HG03139 (cell line): ENCODE results near the gene DIP2C.
"Not testable (repeated sequence)": the region's sequence is repeated elsewhere in the genome, so short reads cannot be mapped to it uniquely, and the experiment has no call there.

Experiments used
- ATAC-seq: cut with Tn5 transposase; IDR thresholded peaks from one replicate; pipeline ENCODE4 v1.9.1; 2021; ENCODE audit not compliant: unreplicated experiment

DIP2C gene

DNA sequence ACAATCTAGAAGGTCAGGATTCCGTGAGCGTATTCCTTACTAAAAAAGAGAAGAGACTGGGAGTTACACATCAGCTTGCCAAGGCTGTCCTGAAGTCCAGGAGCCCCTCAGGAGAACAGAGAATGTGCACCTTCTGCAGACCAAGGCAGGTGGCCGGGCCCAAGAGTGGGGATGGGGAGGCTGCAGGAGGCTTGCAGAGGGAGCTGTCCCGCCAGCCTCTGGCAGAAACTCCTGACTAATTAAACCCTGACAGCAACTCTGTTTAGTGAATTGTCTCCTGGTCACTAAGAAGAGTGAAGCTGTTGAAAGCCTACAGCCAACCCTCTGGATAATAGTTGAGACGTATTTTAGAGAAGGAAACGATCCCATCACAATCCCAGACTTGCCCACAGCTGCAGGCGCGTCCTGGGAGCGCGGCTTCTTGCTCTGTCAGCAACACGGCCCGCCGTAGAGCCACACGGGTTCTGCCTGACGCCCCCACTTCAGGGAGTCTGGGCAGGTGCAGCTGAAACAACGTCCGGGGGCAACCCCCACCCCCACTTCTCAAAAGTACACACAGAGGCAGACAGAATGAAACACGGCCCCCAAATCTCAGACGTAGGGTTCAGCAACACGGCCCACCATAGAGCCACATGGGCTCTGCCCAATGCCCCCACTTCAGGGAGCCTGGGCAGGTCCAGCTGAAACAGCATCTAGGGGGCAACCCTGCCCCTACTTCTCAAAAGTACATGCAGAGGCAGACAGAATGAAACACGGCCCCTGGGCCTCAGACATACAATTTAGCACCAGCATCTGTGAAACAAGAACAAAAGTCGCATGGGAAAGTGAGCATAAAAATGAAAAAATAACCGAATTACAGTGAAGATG is 45.2 kb downstream of the DIP2C start:
- ATAC-seq = no peak

DNA sequence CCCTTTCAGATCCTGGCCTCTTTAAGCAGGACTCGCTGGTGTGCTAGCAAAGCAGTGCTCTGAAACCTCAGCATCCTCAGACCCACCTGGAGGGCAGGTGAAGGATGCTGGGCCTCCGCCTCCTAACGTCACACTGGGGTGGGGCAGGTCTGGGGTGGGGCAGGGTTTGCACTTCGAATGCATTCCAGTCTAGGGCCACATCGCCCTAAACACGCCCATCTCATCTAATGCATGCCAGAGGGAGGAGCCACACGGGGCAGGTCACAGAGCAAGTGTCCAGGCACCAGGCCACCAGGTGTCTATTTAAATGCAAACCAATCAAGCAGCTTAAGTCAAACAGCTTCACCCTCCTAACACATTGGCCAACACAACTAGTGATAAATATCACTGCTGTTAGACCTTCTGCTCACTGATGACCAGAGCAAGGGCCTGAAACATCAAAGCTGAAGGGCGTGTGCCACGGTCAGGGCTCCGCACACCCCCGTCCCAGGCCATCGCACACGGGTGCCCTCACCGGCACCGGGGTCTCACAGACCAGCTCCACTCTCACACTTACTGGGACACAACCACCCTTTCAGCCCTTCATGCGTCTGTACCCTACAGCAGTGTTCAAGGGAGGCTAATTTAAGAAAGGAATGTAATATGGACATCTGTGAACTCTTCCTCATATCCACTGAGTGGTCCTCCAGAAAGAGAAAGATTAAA is 47.1 kb downstream of the DIP2C start:
- ATAC-seq = no peak

DNA sequence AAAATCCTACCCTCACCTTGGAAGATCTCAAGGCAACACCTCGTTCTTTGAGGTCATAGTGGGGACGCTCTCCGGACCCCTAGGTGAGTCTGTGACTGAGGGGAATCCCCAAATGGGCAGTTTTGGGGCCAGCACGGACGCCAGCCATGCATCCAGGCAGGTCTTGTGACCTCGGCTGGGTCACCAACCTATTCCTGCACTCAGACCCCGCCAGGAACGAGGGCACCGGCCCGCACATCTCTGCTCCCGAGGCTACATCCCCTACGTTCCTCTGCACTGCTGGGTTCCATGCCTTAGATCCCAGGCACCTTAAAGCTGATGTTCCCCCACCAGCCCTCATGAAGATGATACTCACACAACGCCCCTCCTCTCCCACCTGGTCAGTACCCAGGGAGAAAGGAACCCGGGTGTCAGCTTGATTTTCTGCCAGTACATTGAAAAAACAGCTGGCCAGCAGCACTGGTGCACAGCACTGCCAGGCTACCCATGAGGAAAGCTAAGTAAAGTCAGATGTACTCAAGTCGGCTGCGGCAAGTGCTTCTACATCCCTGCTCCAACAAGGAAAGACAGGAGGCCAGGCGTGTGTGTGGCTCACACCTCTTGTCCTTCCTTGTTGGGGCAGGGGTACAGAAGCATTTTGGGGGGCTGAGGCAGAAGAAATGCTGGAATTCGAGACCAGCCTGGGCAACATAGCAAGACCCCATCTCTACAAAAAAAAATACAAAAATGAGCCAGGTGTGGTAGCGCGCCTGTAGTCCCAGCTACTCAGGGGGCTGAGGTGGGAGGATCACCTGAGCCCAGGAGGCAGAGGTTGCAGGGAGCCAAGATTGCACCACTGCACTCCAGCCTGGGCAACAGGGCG is 48.1 kb downstream of the DIP2C start:
- no peak for ATAC-seq

DNA sequence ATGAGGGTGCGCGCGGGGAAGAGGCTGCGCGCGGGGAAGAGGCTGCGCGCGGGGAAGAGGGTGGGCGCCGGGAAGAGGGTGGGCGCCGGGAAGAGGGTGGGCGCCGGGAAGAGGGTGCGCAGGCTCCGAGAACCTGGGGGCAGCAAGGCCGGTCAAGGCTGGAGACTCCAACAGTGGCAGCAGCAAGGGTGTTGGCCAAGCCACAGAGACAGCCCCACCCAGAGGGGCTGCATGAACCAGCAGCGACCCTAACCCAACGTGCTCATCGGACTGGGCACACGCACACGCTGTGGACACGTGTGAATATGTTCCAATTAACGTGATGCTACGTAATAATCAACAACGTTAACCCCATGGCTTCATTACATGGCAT is 48.8 kb downstream of the DIP2C start:
- ATAC-seq = no peak

DNA sequence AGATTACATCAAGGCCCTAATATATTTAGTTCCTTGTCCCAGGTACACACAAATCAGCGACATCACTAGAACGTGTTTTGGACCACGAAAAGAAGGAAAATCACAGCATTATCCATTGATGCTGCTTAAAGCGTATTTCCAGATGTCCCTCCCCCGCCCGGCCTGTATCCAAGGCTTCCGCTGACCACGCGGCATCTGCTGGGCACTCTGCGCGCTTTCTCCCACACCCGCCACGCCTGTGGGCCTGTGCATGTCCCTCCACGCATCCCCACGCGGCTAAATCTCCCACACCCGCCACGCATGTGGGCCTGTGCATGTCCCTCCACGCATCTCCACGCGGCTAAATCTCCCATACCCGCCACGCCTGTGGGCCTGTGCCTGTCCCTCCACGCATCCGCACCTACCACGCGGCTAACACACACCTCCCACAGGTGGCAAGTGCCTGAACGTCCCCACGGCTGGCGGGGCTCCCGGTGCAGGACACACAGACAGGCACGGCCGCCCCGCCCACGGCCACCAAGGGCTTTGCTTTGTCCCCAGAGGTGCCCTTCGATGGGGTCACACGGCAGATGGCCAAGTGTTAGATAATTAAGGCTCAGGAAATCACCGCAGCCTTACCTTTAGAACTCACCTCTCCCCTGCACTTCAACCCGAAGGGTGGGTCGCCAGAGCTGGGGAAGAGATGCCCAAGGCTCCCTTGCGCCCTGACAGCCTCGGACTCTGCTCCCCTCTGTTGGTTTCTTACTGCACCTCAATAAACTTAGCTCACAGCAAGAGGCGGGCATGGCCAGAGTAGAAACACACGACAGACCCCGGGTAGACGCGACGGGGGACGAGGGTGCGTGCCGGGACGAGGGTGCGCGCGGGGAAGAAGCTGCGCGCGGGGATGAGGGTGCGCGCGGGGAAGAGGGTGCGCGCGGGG is 49.5 kb downstream of the DIP2C start:
- no peak for ATAC-seq

DNA sequence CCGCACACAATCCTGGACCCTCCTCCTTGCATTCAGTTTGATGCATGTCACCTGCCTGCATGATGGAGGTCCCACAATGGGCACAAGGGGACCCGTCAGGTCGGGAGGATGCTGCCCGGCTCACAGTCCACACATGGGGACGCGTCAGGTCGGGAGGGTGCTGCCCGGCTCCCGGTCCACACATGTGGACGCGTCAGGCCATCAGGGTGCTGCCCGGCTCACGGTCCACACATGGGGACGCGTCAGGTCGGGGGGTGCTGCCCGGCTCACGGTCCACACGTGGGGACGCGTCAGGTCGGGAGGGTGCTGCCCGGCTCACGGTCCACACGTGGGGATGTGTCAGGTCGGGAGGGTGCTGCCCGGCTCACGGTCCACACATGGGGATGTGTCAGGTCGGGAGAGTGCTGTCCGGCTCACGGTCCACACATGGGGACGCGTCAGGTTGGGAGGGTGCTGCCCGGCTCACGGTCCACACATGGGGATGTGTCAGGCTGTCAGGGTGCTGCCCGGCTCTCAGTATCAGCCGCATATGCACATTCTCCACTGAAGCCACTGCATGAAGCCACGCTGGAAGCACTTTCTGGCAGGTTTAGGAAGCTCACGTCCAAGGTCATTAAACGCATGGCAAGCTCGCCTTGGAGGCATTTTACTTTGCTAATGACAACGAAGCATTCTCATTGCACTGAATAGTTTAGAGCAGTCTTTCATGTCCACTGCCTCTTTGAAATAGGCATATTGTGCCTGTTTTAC is 50.3 kb downstream of the DIP2C start:
- no peak for ATAC-seq

DNA sequence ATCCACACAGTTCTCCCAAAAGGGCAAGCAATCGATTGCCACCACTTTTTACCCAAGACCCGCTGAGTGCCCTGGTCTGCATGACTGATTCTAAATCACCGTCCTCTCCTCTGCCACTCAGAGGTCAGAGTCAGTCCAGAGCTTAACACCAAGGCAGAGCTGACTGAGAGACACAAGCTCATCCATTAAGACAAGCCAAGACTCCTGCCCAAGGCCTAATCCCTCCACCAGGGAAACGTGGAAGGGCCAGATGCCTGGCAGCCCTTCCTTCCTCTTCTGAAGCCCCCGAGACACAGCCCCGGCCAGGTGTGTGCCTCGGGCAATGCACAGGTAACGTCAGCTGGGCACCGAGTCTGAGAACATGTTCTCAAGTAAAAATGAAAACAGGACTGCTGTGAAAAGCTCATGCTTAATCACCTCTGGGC is 51.7 kb downstream of the DIP2C start:
- no peak for ATAC-seq

DNA sequence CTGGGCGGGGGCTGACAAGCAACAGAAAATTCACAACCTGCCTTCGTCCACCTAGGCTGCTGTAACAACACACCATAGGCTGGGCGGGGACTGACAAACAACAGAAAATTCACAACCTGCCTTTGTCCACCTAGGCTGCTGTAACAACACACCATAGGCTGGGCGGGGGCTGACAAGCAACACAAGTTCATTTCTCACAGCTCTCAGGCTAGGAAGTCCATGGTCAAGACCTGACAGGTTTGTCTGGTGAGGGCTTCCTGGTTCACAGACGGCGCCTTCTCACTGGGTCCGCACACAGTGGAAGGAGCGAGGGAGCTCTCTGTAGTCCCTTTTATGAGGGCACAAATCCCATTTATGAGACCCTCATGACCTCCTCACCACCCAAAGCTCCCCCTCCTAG is 52.2 kb downstream of the DIP2C start:
- no peak for ATAC-seq

DNA sequence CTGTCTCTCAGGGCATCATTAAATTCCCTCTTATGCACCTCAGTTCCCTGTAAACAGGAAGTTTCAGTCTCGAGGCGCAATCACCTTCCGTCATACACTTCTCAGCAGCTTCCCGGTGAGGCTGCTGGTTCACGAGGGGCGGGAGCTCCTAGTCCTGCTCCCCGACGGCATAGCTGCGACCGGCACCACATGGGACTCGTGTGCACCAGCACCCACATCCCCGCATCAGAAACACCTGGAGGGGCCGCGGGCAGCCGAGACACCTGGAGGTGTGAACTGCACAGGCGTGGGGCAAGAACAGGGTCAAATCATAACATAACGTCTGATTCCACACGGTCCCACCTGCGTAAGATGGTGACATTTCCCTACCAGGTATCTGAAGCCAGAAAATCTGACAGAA is 52.7 kb downstream of the DIP2C start:
- ATAC-seq = no peak

DNA sequence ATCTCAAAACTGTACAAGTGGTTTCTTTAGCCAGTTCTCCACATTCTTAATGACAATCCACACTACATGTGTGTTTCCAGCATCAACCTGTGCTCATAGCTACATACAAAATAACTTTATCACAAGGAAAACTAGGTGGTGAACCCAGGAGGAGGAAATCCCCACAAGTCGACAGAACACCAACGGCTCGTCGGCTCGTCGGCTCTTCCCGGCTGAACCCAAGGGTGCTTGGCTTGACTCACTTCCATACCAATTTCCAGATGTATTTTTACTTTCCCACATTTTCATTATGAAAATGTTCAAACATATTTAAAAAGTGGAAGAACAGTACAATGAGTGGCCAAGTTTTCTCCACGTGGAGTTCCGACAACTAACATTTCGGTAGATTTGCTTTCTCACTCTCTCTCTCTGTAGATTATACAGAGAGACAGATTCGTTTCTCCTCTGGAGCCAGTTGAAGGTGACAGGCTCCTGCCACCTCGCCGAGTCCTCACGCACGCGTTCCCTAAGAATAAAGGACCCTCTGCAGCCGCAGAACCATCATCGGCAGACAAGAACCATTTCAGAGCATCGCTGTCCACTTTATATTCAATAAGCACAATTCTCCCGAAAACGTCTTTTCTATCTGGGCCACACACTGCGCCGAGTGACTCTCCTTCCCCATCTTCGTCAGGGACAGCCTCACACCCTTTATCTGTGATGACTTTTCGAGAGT is 53.3 kb downstream of the DIP2C start:
- no peak for ATAC-seq

DNA sequence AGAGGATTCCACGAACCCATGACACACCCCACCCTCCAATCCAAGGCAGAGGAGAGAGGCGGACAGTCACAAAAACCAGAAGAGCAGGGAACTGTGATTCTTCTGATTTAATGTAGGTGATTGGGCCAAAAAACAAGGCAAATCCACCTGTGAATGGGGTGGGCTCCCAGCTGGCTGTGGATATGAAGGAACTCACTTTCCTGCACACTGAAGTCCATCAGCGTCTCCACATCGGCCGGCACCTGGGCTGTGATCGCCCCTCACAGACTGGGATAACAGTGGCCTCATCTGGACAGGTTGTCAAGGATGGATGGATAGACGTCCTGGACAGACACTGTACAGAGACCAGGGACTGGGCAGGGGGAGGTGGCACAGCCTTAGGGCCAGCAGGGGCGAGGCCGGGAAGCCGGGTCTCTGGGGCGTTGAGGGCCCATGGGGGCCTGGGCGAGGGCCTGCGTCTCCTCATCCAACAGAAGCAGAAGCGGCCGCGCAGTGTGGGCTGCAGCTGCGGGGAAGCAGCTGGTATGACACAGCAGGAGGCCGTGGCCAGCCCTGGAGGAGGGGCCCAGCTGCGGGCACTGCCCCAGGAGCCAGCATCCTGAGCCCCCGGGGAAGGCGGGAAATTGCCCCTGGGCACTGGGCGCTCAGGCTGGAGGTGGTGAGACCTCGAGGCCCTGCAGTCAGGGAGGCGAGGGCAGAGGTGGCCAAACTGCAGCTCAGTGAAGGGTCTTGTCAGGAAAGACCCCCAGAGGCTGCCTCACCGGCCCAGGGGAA is 54.2 kb downstream of the DIP2C start:
- no peak for ATAC-seq

DNA sequence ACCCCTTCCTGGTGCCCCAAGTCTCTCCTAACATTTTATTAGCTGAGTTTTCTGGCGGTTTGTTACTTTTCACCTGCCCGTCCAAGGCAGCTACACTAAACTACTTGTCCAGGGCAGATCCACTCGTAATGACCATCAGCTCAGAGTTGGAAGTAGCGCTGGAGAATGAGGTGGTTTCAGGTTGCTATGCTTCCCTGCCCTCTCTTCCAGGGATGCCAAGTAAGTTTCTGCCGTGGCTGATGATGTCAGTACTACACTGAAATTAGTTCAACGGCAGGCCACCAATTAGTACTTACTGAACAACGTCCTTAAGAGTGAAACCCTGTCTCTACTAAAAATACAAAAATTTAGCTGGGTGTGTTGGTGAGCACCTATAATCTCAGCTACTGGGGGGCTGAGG is 55.2 kb downstream of the DIP2C start:
- ATAC-seq = no peak

DNA sequence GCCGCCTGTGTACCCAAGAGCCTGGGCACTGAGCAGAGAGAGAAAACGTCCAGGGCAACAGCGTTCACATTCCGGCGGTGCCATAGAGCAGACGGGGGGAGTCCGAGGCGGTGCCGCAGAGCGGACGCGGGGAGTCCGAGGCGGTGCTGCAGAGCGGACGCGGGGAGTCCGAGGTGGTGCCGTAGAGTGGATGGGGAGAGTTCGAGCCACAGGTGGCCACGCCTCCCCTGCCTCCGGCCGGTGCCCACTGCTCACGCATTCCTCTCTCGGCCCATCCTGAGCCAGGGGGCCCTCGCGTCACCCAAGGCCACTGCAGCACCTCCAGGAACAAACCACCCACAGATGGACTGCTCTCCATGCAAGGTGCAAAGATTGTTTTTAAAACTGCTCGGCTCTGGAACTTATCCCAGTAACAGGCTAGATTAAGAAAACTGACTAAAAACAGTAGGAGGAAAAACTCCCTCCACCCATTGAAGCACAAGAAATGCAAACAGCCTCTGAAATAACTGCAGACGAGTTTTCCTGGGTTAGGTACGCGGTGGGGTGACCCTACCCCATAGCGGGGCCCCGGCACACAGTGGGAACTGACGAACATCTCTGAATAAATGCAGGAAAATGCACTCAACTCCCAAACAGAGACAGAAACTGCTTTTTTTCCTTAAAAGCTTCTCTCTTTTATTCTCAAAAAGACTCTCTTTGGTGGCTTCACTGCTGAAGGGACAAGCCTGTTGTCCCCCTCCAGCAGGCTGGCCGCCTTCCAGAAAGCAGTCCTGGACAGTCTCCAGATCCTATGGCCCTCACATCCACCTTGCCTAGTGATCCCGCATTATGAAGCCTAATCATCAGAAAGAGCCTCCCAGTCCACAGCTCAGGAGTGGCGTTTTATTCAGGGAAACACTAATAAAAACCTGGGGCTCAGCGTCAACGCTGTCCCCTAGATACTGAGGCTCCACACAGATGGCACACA is 55.9 kb downstream of the DIP2C start:
- ATAC-seq = no peak

DNA sequence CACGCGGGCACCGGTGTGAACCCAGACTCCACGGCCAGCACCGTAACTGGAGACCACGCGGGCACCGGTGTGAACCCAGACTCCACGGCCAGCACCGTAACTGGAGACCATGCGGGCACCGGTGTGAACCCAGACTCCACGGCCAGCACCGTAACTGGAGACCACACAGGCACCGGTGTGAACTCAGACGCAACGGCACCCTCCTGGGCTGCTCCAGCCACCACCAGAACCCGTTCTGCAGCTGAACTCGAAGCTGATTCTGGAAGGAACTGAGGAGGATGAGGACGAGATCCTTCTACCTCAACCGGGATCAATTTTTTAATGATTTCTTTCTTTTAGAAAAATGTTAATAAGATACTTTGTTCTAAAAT is 56.7 kb downstream of the DIP2C start:
- not testable (repeated sequence) for ATAC-seq

DNA sequence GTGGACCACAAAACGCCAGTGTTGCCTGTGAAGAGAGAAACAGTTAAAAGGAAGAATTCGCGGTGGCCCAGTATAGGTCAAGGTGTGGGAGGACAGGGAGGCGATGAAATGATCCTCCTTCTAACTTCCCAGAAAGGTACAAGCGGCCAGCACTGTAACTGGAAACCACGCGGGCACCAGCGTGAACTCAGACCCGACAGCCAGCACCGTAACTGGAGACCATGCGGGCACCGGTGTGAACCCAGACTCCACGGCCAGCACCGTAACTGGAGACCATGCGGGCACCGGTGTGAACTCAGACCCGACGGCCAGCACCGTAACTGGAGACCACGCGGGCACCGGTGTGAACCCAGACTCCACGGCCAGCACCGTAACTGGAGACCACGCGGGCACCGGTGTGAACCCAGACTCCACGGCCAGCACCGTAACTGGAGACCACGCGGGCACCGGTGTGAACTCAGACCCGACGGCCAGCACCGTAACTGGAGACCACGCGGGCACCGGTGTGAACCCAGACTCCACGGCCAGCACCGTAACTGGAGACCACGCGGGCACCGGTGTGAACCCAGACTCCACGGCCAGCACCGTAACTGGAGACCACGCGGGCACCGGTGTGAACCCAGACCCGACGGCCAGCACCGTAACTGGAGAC is 57.2 kb downstream of the DIP2C start:
- not testable (repeated sequence) for ATAC-seq

DNA sequence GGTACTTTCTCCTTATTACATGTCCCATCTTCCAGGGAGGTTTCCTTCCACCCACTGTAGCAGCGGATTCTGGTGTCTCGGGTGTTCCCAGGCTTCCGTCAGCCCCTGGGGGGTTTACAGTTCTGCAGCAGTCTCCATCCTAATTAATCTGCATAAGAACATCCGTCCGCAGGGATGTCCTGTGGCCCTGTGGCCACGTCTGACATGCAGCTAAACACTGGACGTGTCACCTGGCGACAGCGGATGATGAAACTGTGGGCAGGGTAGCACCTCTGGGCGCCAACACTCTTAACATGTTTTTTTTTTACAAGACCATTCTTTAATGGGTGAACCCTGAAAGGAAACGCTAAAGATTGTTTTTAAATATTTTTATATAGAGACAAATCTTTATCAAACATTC is 58.2 kb downstream of the DIP2C start:
- no peak for ATAC-seq

DNA sequence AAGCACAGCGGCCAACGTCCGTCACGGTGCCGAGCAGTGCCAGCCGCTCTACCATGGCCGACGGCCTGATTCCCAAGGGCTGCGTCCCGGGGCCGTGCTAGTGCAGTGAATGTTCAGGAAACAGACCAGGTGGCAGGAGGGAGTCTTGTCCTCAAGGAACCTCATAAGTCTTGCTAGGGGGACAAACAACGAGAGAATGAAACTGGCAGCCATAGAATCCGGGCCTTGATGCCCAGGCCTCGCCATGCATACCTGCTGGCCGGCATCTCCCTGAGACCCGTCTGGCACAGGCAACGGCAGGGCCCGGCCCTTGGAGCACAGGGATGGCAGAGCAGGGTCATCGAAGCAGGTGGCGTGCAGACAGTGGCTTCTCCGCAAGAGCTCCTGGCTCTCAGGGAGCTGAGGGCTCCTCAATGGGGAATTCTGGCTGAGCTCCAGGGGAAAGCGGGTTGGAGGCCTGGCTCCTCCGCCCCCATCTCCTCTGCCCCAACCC is 58.8 kb downstream of the DIP2C start:
- ATAC-seq = no peak
